GM19099 (cell line): ENCODE results near the gene CA14.

Experiments
- POLR2A ChIP-seq: IDR thresholded peaks from 3 replicates; pipeline ENCODE4 v1.6.1; 2011; ENCODE audit warnings: low read depth; ENCODE audit not compliant: insufficient read length; ENCODE audit errors: extremely low read depth

Gene CA14

GRCh38 chr1:150269451-150269850 is 11.9 kb downstream of the CA14 start:
- no peak for TF ChIP-seq POLR2A

- TF ChIP-seq POLR2A = no peak
These were observed 13.9 kb downstream of the CA14 start for GRCh38 chr1:150271291-150271959.

- TF ChIP-seq POLR2A = no peak
These were observed 15.7 kb downstream of the CA14 start for GRCh38 chr1:150273311-150273710.

- no peak for TF ChIP-seq POLR2A
These were observed 22.6 kb downstream of the CA14 start for GRCh38 chr1:150280138-150280707.

- no peak for TF ChIP-seq POLR2A
These were observed 23.7 kb downstream of the CA14 start for GRCh38 chr1:150281221-150281757.

GRCh38 chr1:150281758-150282557 is 24.4 kb downstream of the CA14 start, which contains the start of gene CIART:
CIART (plus strand) TSS chr1:150282554; CDS start chr1:150283268, 714 bp downstream.
- TF ChIP-seq POLR2A = no peak

GRCh38 chr1:150282558-150282958 is 25.0 kb downstream of the CA14 start:
- no peak for TF ChIP-seq POLR2A

GRCh38 chr1:150283260-150283659 is 25.7 kb downstream of the CA14 start:
- no peak for TF ChIP-seq POLR2A

GRCh38 chr1:150288382-150288781 is 30.8 kb downstream of the CA14 start:
- TF ChIP-seq POLR2A = no peak

GRCh38 chr1:150288822-150289221 is 31.2 kb downstream of the CA14 start:
- no peak for TF ChIP-seq POLR2A

GRCh38 chr1:150293433-150294253 is 36.1 kb downstream of the CA14 start, which contains the start of gene MRPS21:
MRPS21 (plus strand) TSS chr1:150293861; CDS start chr1:150294367, 506 bp downstream.
- TF ChIP-seq POLR2A = peak; percentile 92

GRCh38 chr1:150295476-150295875 is 37.9 kb downstream of the CA14 start:
- no peak for TF ChIP-seq POLR2A

- no peak for TF ChIP-seq POLR2A
These were observed 42.1 kb downstream of the CA14 start for GRCh38 chr1:150299716-150300115.

GRCh38 chr1:150302338-150302737 is 44.8 kb downstream of the CA14 start:
- TF ChIP-seq POLR2A = no peak

GRCh38 chr1:150302902-150303301 is 45.3 kb downstream of the CA14 start:
- TF ChIP-seq POLR2A = no peak
